ENCODE measurements around the gene RBMS3. TPM values are rescaled to one million over a fixed set of nuclear protein-coding genes. Genes with fewer than 3 reads are reported as not detected.
A peak's percentile ranks its signal among the peaks of the same experiment; 100 is the strongest.

Gene RBMS3
- total RNA-seq, 1 donor from 2014 or later, result 3.4 TPM

- TF ChIP-seq, protein P1, sequence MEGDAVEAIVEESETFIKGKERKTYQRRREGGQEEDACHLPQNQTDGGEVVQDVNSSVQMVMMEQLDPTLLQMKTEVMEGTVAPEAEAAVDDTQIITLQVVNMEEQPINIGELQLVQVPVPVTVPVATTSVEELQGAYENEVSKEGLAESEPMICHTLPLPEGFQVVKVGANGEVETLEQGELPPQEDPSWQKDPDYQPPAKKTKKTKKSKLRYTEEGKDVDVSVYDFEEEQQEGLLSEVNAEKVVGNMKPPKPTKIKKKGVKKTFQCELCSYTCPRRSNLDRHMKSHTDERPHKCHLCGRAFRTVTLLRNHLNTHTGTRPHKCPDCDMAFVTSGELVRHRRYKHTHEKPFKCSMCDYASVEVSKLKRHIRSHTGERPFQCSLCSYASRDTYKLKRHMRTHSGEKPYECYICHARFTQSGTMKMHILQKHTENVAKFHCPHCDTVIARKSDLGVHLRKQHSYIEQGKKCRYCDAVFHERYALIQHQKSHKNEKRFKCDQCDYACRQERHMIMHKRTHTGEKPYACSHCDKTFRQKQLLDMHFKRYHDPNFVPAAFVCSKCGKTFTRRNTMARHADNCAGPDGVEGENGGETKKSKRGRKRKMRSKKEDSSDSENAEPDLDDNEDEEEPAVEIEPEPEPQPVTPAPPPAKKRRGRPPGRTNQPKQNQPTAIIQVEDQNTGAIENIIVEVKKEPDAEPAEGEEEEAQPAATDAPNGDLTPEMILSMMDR (IDR thresholded peaks at IDR 0.05; ENCODE audit: insufficient read depth, low read length, severe bottlenecking), result no peak
- FAIRE-seq, result peak; percentile 50
- no peak for DNase-seq (ENCODE audit: low read depth)
- Histone ChIP-seq H3K27me3 (ENCODE audit: control insufficient read depth, insufficient read depth, low read length) (no peaks in the 10 kb centered on the region), H3K36me3 (ENCODE audit: control insufficient read depth, insufficient read depth, low read length) (no peaks in the 10 kb centered on the region), H3K4me3 (ENCODE audit: low read depth, low read length) (no peak overlapping the region)
Measured at GRCh38 chr3:29478611-29479010, 197.7 kb downstream of the RBMS3 start.

- FAIRE-seq, result no peak
Measured at GRCh38 chr3:29481249-29481648, 200.4 kb downstream of the RBMS3 start.

GRCh38 chr3:29481969-29482767, 201.3 kb downstream of the RBMS3 start:
- DNase-seq (ENCODE audit: low read depth), result no peak
- H3K4me3 ChIP-seq (ENCODE audit: low read depth, low read length), result no peak overlapping the region
- TF ChIP-seq, protein P1 (IDR thresholded peaks at IDR 0.05; ENCODE audit: insufficient read depth, low read length, severe bottlenecking), result no peak
- no peak for FAIRE-seq
- H3K36me3 ChIP-seq (ENCODE audit: control insufficient read depth, insufficient read depth, low read length), result no peaks in the 10 kb centered on the region
- H3K27me3 ChIP-seq (ENCODE audit: control insufficient read depth, insufficient read depth, low read length), result no peaks in the 10 kb centered on the region

More at GRCh38 chr3:29481249-29481648, 200.4 kb downstream of the RBMS3 start:
- Histone ChIP-seq H3K36me3 (ENCODE audit: control insufficient read depth, insufficient read depth, low read length) (no peaks in the 10 kb centered on the region), H3K27me3 (ENCODE audit: control insufficient read depth, insufficient read depth, low read length) (no peaks in the 10 kb centered on the region), H3K4me3 (ENCODE audit: low read depth, low read length) (no peak overlapping the region)
- DNase-seq (ENCODE audit: low read depth), result no peak
- TF ChIP-seq, protein P1 (IDR thresholded peaks at IDR 0.05; ENCODE audit: insufficient read depth, low read length, severe bottlenecking), result no peak

DNA sequence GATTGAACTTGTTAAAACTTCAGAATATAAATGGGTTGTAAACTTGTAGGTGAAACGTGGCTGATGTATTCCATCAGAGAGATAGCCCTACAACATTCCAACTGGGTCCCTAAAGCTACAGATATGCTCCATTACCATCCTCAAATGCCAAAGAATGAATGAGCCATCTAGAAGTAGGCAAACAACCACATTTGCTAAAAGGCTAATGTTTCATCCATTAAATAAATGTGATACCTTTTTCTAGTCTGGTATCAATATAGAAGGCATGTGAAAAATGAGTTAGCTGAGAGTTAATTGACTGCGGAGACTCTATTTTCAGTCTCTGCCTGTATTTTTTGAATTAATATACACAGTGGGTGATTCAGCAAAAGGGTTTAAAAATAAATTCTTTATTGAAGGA, 203.8 kb downstream of the RBMS3 start:
- TF ChIP-seq, protein P1 (IDR thresholded peaks at IDR 0.05; ENCODE audit: insufficient read depth, low read length, severe bottlenecking), result no peak
- FAIRE-seq (no peak), DNase-seq (ENCODE audit: low read depth) (no peak)
- Histone ChIP-seq H3K36me3 (ENCODE audit: control insufficient read depth, insufficient read depth, low read length) (no peaks in the 10 kb centered on the region), H3K4me3 (ENCODE audit: low read depth, low read length) (no peak overlapping the region), H3K27me3 (ENCODE audit: control insufficient read depth, insufficient read depth, low read length) (no peaks in the 10 kb centered on the region)

GRCh38 chr3:29486096-29486495, 205.2 kb downstream of the RBMS3 start:
- Histone ChIP-seq H3K4me3 (ENCODE audit: low read depth, low read length) (no peak overlapping the region), H3K36me3 (ENCODE audit: control insufficient read depth, insufficient read depth, low read length) (no peaks in the 10 kb centered on the region), H3K27me3 (ENCODE audit: control insufficient read depth, insufficient read depth, low read length) (no peaks in the 10 kb centered on the region)
- no peak for FAIRE-seq
- TF ChIP-seq, protein P1 (IDR thresholded peaks at IDR 0.05; ENCODE audit: insufficient read depth, low read length, severe bottlenecking), result no peak
- peak; percentile 96 for DNase-seq (ENCODE audit: low read depth)

Measured in bronchial epithelial cell (primary cell).